ENCODE results near the gene FDCSP.

GRCh38 chr4:70269674-70270073, 43.8 kb downstream of the FDCSP start:
- peak; percentile 60 for TF ChIP-seq CTCF (conservative IDR thresholded peaks at IDR 0.05; ENCODE audit: low read depth, low read length)
- TF ChIP-seq EZH2 (IDR thresholded peaks at IDR 0.05; ENCODE audit: low read length, unreplicated experiment), result no peak

Data from PC-3 (cell line).